RPMI7951 (cell line): Measurements from ENCODE around the gene SLC6A7. TPM values are rescaled to one million over a fixed set of nuclear protein-coding genes. Genes with fewer than 3 reads are reported as not detected.

Experiments used
- DNase-seq: peaks from one replicate; pipeline ENCODE4 v3.0.0-alpha.2; 2012; ENCODE audit warnings: low read depth
- total RNA-seq: library from RNA; depleted of rRNA; stranded (reverse); fragments of >200 nt; shearing (Covaris generic); gene quantifications from 2 replicates; pipeline ENCODE4 v1.2.3, GENCODE V29; 2014

Gene SLC6A7
- total RNA-seq, 1 experiment from 2014 or later: not detected

DNA sequence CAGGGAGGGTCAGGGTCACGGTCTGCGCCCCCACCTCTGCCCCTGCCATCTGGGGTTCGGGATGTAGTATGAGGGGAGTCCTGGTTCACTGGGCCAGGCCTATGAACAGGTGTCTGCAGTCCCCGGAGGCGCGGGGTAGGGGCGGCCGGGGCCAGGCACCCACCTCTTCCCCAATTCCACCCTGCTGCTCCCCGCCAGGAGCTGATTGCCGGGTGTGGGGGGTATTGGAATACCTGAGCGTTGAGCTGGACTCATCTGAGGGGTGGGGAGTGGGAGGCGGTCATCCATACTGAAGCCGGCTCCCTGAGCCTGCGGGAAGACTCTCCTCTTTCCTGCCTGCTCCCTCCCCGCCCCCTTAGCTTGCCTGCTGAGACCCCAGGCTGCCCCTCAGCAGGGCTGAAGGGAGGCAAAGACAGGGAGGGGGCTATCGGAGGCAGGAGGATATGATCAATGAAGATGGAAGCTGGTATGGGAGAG lies 679 bp downstream of the SLC6A7 start:
- DNase-seq: no peak

DNA sequence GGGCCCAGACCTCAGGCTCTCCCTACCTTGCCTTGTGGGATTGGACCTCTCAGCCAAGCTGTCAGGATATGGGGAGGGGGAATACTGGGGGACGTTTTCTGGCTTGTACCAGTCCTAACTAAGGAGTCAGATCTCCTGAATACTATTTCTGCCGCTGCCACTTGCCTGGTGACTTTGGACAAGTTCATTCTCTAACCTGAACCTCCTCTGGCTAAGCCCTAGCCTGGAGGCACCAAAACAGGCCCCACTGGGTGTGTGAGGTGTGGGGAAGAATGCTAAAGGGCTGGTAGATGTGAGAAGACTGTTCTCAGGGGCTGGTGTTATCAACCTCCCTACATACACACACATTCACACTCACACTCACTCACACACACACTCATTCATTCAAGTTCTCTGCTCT lies 1.1 kb downstream of the SLC6A7 start:
- no peak for DNase-seq

DNA sequence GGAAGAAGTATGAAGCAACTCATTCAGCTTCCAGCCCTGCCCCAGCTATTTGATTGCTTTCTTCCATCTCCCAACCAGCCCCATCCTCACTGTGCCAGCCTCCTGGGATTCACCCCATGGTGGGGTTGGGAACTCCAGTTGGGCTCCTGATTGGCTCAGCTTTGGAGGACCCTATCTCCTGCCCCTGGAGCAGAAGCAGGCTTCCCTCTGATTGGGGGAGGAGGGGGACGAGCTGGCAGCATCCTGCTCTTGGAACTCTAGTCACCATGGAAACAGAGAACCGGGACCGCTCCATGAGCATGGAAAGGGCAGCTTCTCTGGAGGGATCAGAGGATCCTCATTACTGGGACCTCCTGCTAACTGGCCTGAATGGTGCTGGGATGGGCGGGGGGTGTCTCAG lies 2.6 kb downstream of the SLC6A7 start:
- DNase-seq: no peak

DNA sequence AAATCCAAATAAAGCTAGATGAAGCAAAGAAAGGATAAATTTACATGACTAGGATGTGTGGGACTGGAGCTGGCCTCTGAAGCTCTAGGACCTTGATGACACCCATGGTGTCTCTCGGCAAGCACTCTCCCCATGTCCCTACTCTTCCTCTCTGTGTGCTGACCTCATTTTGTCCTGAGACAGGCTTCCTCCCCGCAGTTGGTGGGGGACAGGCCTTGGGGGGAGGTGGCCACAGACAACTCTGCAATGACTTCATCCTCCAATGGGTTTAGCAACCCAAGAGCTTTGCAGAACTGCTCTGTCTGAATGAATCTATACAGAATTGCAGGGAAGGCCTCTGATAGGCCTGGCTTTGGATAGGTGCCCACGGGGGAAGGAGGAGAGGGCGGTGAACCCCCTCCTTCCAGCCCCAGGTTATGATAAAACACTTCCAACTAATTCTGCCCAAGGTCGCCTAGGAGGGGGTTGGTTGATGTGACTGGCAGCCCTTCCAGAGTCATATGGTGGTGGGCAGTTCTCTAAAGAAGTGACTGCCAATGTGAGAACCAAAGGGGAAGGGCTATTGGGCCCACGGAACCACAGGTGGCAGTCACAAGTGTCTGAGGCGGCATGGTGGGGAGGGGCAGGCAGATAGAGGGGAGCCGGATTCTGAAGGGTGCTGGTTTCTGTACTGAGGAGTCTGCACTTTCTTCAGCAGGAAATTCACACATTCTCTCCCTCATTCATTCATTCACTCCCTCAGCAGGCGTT lies 6.0 kb downstream of the SLC6A7 start:
- no peak for DNase-seq

DNA sequence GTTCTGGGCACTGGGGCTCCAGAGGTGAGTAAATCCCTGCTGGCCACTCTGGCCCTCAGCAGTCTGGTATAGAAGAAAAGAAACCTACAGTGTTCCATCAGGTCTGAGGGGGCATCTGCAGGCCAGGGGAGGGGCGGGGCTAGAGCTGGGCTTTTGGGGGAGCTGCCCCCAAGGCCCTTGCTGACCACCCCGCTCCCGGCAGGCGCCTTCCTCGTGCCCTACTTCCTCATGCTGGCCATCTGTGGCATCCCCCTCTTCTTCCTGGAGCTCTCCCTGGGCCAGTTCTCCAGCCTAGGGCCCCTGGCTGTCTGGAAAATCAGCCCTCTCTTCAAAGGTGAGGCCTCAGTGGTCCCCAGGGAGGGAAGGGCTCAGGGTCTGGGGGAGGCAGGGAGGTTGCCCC lies 6.7 kb downstream of the SLC6A7 start:
- DNase-seq: no peak

DNA sequence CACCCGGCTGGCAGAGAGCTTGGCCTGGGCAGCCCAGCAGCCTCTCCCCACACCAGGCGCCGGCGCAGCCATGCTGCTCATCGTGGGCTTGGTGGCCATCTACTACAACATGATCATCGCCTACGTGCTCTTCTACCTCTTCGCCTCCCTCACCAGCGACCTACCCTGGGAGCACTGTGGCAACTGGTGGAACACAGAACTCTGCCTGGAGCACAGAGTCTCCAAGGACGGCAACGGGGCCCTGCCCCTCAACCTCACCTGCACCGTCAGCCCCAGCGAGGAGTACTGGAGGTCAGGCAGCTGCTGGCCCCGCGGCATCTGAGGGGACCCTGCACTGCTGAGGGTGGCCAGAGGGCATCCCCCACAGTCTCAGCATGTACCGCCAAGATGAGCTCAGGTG lies 7.1 kb downstream of the SLC6A7 start:
- no peak for DNase-seq

DNA sequence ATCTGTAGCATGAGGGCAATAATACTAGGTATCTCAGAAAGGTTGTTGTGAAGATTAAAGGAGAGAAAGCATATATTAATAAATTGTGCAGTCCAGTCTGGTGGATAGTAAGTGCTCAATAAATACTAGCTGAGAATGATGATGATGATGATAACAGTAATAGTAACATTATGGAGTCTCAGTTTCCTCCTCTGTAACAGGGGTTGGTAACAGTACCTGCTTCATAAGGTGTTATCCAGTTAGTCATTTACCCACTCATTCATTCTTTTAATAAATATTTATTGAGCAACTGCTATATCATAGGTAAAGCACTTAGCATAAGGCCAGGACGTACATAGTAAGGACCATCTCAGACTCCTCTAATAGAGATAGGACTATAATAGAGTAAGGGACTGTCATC lies 7.6 kb downstream of the SLC6A7 start:
- no peak for DNase-seq

DNA sequence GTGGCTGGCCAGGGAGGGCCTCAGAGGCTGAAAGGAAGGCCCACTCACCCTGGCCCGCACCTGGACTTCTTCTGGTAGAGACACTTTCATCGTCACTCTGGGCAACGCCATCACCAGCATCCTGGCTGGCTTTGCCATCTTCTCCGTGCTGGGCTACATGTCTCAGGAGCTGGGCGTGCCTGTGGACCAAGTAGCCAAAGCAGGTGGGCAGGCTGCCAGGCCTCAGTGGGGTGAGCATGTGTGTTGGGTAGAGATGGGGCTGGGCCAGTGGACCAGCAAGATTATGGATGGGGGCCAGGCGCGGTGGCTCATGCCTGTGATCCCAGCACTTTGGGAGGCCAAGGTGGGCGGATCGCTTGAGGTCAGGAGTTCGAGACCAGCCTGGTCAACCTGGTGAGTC lies 12.6 kb downstream of the SLC6A7 start:
- DNase-seq: no peak

DNA sequence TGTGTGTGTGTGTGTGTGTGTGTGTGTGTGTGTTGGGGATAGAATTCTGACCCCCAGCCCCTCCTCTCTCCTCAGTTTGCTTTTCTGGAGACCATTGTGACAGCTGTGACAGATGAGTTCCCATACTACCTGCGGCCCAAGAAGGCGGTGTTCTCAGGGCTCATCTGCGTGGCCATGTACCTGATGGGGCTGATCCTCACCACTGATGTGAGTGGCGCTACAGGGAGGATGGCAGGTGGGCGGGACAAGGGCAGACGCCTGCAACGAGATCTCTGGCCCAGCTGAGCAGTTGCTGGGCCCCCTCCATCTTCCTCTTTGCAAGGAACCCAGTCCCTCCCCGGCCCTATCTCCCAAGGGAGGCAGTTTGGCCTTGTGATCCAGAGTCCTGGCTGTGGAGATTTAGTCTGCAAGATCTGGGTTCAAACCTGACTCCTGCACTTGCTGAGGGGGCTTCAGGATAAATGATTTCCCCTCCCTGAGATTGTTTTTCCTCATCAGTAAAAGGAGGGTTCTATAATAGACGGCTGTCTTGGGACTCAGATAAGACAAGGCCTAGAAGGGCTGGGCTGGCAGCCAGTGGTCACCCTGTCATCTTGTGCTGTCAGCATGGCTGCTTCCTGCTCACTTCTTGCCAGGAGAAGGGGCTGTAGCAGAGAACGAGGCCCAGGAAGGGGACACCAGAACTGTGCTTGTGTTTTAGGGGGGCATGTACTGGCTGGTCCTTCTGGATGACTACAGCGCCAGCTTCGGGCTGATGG lies 14.1 kb downstream of the SLC6A7 start:
- DNase-seq: no peak

DNA sequence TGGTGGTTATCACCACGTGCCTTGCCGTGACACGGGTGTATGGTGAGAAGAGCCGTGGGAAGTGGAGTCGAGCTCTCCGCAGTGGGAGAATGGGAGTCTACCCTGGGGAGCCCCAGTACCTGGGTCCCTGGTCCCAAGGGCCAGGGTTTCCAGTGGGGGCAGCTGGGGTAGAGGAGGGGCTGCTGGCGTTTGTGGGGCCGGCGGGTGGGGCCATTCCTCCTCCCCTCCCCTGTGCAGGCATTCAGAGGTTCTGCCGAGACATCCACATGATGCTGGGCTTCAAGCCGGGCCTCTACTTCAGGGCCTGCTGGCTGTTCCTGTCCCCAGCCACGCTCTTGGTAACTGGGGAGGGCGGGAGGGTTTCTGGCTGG lies 14.7 kb downstream of the SLC6A7 start:
- no peak for DNase-seq

DNA sequence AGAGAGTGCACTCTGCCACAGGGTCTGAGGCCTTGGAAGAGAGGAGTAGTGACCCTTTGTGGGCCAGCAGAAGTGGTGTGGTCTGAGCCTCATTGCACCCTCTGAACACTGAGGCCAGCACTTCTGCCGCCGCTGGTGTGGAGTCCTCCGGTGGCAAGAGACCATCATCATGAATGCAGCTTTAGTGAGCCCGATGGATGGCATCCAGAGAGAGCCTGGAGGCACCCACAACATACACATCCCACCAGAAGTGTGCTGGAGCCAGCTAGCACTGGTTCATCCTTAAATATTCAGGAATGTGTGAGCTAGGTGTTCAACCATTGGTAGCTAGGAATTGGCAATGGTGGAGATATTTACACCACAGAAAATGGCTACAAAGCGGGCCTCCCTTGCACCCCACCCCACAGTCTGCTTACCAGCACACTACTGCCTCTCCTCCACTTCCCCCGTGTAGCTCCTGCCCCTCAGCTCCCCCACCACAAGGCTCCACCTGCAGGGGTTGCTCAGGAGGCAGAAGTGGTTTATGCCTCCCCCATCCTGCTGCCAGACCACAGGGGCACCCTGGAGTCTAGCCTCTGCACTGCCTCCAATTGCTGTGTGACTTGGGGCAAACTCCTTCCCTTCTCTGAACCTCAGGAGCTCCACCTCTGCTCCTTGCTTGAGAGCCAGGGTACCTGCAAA lies 16.4 kb downstream of the SLC6A7 start:
- DNase-seq: no peak

DNA sequence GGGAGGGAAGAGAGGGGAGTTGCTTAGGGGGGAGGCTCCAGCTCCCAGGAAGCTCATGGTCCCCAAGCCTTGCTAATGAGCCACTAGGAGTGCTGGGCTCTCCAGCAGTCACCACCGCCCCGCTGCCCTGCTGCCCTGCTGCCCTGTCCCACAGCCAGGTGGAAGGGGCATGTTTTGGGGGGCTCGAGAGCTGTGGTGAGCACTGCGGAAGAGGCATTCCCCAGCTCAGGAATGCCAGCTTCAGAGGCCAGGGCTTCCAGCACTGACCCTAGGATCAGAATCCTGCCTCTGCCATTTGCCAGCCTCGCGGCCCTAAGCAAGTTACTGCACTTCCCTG lies 16.9 kb downstream of the SLC6A7 start:
- DNase-seq: no peak

DNA sequence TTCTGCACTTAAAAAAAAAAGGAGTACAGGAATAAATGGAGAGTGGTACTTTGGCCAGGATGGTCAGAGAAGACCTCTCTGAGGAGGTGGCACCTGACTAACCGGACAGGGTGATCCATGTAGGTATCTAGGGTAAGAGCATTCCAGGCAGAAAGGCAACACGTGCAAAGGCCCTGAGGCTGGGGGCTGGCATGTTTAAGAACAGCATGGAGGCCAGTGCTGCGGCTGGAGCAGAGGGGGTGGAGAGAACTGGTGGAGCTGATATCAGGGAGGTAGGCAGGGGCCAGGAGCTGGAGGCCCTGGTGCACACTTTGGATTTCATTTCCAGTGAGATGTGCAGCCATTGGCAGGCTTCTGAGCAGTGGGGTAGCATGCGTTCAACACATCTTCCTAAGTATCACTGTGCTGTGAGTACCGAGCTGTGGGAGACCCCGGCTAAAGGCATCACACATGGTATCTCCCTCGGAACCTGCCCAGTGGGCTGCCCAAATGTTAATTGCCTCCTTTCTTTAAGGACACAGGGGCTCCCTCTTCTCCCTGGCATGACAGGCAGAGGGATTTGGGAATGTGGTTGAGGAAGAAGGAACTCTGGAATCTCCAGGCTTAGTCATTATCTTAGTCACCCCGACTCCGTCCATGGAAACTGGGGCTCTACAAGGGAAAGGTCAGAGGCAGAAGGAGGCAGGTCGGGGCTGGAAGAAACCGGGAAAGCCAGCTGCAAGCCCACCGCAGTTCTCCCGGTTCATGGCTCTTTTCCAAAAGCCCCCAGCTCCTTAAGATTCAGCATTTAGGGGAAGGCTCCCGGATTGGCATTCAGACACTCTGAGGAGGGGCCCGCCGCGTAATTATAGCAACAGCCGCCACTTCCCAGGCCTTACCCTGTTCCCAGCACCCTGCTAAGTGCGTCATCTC lies 18.6 kb downstream of the SLC6A7 start:
- peak; percentile 81 for DNase-seq

DNA sequence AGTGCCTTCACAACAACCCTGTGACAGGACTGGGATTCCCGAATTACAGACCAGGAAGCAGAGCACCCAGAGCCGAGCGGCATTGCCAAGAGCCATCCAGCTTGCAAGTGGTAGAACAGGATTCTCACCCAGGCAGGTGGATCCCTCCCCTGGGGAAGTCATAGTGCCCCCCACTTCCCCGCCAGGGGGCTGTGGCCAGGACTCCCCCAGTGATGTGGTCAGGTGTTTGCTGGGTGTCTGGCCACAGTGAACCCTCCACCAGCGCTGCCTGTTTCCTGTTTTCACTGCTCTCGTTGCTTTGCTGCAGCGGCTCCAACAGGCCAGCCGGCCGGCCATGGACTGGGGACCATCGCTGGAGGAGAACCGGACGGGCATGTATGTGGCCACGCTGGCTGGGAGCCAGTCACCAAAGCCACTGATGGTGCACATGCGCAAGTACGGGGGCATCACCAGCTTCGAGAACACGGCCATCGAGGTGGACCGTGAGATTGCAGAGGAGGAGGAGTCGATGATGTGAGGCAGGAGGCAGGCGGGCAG lies 19.3 kb downstream of the SLC6A7 start:
- peak; percentile 82 for DNase-seq

DNA sequence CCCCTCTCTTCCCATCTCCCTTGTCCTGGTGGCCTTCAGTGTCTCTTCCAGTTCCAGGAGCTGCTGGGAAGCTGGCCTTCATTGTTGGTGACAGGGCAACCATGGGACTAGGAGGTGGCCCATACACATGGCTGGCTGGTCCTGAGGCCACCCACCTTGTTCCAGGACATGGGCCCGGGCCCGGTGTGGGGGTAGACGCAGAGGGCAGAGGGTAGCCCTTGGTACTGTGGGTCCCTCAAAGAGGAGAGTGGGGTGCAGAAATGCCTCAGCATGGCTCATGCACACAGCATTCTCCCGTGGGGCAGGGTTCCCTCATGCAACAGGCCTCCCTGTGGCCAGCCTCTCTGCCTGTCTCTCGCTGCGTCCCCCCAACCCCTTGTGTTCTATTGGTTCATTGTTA lies 20.8 kb downstream of the SLC6A7 start:
- DNase-seq: no peak

DNA sequence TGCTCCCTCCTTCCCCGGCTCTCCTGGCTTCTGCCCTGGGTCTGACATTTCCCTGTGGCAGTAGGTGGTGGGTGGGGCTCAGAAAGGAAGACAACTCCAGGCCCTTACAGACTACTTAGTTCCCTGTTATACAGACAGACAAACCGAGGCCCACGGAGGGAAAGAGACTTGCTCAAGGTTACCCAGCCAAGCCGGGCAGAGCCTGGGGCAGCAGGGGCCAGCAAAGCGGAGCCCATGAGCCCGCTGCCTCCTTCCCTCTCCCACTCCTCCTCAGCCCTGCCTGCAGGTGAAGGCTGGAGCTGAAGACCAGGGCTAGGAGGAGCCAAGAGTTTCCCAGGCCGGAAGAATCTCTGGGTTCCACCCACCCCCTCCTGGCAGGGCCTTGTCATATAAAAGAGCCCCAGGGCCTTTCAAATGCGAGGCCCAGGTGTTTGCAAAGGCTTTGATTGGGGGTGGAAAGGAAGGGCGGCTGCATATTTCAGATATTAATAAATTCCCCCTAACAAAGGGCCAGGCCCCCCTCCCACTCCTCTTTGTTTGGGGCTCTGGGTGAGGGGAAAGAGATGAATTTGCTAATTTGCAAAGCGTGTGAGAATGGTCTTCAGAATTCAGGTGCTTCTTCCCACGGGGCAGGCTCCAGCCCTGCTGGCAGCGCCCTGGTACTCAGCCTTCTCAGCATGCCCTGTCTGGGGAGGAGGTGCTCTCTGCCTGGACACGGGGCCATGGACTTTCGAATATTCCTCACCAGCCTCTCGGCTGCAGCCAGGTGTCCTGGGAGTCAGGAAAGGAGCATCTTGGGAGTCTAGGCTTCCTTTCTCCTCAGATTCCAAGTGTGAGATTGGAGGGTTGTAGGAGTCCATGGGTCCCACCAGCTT lies 21.5 kb downstream of the SLC6A7 start:
- no peak for DNase-seq

DNA sequence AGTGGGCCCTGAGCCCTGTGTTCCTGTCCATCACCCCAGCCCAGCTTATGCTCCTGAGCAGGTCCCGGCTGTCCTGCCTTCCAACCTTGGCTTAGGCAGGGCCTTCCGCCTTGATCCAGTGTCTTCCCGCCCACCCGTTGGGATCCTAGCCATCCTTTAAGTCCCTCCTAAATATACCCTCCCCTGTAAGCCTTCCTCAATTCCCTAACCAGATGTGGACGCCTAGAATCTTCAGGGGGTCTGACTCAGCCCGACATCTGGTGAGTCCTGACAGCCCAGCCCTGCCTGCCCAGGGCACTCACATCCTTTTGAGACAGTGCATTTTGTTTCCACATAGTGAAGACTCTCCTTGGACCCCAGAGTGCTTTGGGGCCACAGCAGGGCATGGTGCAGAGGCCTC lies 23.7 kb downstream of the SLC6A7 start:
- peak; percentile 81 for DNase-seq

DNA sequence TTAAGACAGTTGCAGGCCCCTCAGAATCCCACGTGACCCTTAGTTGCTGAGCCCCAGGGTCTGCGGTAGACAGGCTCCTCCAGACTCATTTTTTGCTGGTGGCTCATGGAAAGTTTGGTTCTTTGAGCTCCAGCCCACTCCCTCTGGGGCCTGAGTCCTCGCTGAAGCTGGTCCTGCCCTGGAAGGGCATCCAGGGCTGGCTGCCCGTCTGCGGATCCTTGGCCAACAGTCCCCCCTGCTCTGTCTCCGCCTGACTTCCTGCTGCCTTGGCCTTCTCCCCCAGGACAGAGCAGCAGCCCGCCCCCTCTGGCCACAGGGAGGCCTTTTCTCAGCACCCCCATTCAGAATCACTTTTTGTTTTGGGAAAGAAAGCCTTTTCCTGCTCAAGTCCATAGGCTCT lies 24.4 kb downstream of the SLC6A7 start:
- peak; percentile 75 for DNase-seq

DNA sequence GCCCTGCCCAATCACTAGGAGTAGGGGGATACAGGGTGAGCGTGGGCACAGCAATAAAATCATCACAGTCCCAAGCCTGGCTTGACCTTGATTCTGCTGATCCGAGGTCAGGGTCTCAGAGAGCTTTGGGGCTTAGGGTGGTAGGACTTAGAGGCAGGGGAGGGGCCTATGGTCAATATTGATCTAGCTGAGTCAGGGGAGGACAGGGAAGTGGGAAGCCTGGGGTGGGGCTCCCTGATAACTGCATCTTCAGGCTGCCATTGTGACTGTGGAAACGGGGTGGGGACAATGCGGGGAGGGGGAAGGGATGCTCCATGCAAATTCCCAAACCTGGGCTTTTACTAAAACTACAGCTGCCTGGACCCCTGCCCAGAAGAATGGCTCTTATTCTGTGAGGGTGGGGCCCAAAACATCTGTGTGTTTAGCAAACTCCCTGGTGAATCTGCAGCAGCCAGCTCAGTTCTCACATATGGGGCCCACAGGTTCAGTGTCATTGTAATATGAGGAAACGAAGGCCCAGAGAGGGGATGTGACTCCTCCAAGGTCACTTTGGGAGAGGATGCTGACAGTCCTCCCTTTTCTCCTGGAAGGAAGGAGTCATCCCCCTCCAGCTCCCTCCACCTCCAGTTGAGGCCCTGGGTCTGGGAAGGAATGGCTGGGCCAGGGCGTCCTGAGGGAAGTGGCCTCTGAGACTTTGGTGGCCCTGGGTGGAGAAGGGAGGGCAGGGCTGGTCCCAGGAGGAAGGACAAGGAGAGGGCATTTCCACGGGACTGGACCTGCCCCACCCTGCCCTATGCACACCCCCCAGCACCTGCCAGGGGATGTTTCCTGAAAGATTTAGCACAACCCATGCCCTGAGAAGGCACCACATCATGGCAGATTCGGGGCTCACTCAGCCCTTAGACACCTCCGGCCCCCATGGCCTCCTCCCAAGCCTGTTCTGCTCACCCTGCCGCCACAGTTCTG lies 26.4 kb downstream of the SLC6A7 start:
- no peak for DNase-seq
